ENCODE data around the gene P2RY8. TPM values are rescaled to one million over a fixed set of nuclear protein-coding genes. Genes with fewer than 3 reads are reported as not detected.
"Not testable (repeated sequence)": the region's sequence is repeated elsewhere in the genome, so short reads cannot be mapped to it uniquely, and the experiment has no call there.

The P2RY8 gene
- total RNA-seq, 3 donors from 2014 or later (not counting 1 experiment from before 2014, with no cell fraction given) = 73.7 to 114 (median 107) TPM

DNA sequence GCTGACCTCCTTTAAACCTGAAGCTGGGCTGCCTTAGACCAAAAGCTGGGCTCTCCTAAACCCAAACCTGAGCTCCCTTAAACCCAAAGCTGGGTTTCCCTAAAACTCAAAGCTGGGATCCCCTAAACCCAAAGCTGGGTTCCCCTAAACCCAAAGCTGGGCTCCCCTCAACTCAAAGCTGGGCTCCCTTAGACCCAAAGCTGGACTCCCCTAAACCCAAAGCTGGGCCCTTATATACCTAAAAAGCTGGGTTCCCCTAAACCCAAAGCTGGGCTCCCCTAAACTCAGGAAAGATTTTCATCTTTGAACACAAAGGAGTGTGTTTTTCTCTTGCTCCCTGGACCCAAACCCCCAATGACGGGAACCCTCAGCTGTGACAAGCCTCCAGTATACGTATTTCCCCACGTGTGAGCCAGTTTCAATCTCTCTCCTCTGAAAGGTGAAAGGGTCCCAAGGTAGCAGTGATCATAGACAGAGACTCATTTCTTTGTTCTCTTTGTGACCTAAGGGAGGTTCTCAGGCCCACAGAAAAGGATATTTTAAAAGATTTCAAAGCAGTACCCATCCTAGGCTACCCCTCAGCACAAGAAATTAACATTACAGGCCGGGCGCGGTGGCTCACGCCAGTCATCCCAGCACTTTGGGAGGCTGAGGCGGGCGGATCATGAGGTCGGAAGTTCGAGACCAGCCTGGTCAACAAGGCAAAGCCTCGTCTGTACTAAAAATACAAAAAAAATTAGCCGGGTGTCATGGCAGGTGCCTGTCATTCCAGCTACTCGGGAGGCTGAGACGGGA, 52.9 kb downstream of the P2RY8 start:
- Mint-ChIP-seq H3K27ac (peak overlapping the region; percentile 81 to 99), H3K9me3 (no peaks in the 10 kb centered on the region), H3K4me3 (peak overlapping the region; percentile 55), H3K36me3 (peaks cover 5% of the 10 kb centered on the region), H3K4me1 (peaks cover 59 to 66% of the 10 kb centered on the region in 2 donors), H3K27me3 (ENCODE audit: low read depth in 2 of 2) (no peaks in the 10 kb centered on the region)
- H3K36me3 ChIP-seq (ENCODE audit: control insufficient read depth, insufficient read depth, low read length) = peaks cover 36% of the 10 kb centered on the region
- H3K27ac ChIP-seq (ENCODE audit: low read length) = no peak overlapping the region
- peaks cover 70% of the 10 kb centered on the region for H3K4me1 ChIP-seq (ENCODE audit: control insufficient read depth, insufficient read depth, low read length)
- H3K27me3 ChIP-seq (ENCODE audit: control insufficient read depth, insufficient read depth, low read length) = no peaks in the 10 kb centered on the region
- no peaks in the 10 kb centered on the region for H3K9me3 ChIP-seq (ENCODE audit: control insufficient read depth, insufficient read depth, low read length)
- intact Hi-C loops (cut with micrococcal nuclease) = no loop called here
- TF ChIP-seq, protein P1, sequence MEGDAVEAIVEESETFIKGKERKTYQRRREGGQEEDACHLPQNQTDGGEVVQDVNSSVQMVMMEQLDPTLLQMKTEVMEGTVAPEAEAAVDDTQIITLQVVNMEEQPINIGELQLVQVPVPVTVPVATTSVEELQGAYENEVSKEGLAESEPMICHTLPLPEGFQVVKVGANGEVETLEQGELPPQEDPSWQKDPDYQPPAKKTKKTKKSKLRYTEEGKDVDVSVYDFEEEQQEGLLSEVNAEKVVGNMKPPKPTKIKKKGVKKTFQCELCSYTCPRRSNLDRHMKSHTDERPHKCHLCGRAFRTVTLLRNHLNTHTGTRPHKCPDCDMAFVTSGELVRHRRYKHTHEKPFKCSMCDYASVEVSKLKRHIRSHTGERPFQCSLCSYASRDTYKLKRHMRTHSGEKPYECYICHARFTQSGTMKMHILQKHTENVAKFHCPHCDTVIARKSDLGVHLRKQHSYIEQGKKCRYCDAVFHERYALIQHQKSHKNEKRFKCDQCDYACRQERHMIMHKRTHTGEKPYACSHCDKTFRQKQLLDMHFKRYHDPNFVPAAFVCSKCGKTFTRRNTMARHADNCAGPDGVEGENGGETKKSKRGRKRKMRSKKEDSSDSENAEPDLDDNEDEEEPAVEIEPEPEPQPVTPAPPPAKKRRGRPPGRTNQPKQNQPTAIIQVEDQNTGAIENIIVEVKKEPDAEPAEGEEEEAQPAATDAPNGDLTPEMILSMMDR (IDR thresholded peaks at IDR 0.05) = no peak
- ATAC-seq = no peak
- 76% methylated on average over 15 of the region's 15 CpGs for WGBS (ENCODE audit: insufficient coverage)
- peak in 1 of 2 donors; percentile 47 for DNase-seq
- no peak overlapping the region for H3K4me3 ChIP-seq (ENCODE audit: low read length)

DNA sequence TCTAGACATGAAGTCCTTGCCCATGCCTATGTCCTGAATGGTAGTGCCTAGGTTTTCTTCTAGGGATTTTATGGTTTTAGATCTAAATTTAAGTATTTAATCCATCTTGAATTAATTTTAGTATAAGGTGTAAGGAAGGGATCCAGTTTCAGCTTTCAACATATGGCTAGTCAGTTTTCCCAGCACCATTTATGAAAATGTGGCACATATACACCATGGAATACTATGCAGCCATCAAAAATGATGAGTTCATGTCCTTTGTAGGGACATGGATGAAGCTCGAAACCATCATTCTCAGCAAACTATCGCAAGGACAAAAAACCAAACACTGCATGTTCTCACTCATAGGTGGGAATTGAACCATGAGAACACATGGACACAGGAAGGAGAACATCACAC, 54.5 kb downstream of the P2RY8 start:
- H3K36me3 Mint-ChIP-seq; H3K4me3 ChIP-seq (ENCODE audit: low read length); H3K9me3 ChIP-seq (ENCODE audit: control insufficient read depth, insufficient read depth, low read length); H3K9me3 Mint-ChIP-seq; H3K27me3 ChIP-seq (ENCODE audit: control insufficient read depth, insufficient read depth, low read length); ATAC-seq; H3K27me3 Mint-ChIP-seq (ENCODE audit: low read depth in 2 of 2); DNase-seq: not testable (repeated sequence)
- Histone ChIP-seq H3K36me3 (ENCODE audit: control insufficient read depth, insufficient read depth, low read length) (peaks cover 24% of the 10 kb centered on the region), H3K4me1 (ENCODE audit: control insufficient read depth, insufficient read depth, low read length) (peaks cover 84% of the 10 kb centered on the region), H3K27ac (ENCODE audit: low read length) (peak overlapping the region; percentile 95)
- intact Hi-C loops (cut with micrococcal nuclease) = loop anchor here (1.0 kb wide), 3 partner anchors 14 to 25 kb away; no protein-coding TSS in a partner anchor
- Mint-ChIP-seq H3K4me1 (peaks cover 68 to 72% of the 10 kb centered on the region in 2 donors), H3K27ac (peak overlapping the region; percentile 98 to 99), H3K4me3 (peak overlapping the region; percentile 92)
- no CpG with 5 or more reads among the region's 2 CpGs for WGBS (ENCODE audit: insufficient coverage)

DNA sequence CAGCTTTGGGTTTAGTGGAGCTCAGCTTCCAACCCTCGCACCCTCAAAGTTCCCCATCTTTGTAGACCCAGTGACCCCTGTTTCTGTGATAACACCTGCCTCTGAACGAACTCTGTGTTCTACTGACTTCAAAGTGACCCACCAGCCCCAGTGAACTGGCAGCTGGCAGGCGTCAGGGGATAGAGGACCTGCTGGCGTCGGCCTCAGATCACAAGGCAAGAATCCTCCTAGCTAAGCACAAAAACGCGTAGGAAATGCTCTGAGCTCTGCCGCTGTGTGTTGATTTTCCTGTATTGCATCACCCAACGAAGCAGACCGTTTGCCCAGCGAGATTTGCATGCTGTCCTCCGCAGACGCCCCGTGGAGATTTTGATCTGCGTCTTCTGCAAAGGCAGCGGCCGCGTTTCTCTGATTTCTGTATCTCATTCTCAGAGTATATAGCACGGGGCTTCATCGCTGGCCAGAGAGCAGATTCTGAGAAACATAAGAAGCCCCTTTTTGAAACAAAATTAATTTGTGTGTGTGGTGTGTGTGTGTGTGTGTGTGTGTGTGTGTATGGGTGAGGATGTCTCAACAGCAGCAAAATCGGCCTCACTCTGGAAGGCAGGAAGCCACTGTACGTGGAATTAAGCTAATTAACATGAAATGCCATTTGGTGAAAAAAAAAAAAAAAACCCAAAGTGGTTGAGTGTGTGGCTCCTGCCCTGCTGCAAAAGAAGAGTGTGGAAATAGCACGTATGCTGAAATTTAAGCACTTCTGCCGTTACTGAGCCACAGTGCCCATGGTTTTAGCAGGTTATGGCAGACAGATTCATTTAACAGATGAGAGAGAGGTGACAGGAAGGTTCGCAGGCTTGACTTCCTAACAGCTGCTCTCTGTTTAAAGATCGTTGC, 55.1 kb downstream of the P2RY8 start:
- H3K27ac ChIP-seq (ENCODE audit: low read length) = peak overlapping the region; percentile 95
- TF ChIP-seq, protein P1 (IDR thresholded peaks at IDR 0.05) = no peak
- no peaks in the 10 kb centered on the region for H3K9me3 ChIP-seq (ENCODE audit: control insufficient read depth, insufficient read depth, low read length)
- Mint-ChIP-seq H3K36me3 (peaks cover 7% of the 10 kb centered on the region), H3K4me3 (peak overlapping the region; percentile 92), H3K27me3 (ENCODE audit: low read depth in 2 of 2) (no peaks in the 10 kb centered on the region), H3K9me3 (no peaks in the 10 kb centered on the region), H3K27ac (peak overlapping the region; percentile 98 to 99), H3K4me1 (peaks cover 68 to 72% of the 10 kb centered on the region in 2 donors)
- peak overlapping the region; percentile 7 for H3K4me3 ChIP-seq (ENCODE audit: low read length)
- intact Hi-C loops (cut with micrococcal nuclease) = loop anchor here (1.0 kb wide), 3 partner anchors 14 to 25 kb away; no protein-coding TSS in a partner anchor
- ATAC-seq (peak; percentile 69 to 85 (median 83)), DNase-seq (peak; percentile 67 to 92)
- H3K27me3 ChIP-seq (ENCODE audit: control insufficient read depth, insufficient read depth, low read length) = no peaks in the 10 kb centered on the region
- peaks cover 80% of the 10 kb centered on the region for H3K4me1 ChIP-seq (ENCODE audit: control insufficient read depth, insufficient read depth, low read length)
- peaks cover 17% of the 10 kb centered on the region for H3K36me3 ChIP-seq (ENCODE audit: control insufficient read depth, insufficient read depth, low read length)
- under 1% methylated on average over 26 of the region's 26 CpGs for WGBS (ENCODE audit: insufficient coverage)
